ENCODE results near the gene PIKFYVE. TPM values are rescaled to one million over a fixed set of nuclear protein-coding genes. Genes with fewer than 3 reads are reported as not detected.
A peak's percentile ranks its signal among the peaks of the same experiment; 100 is the strongest.
"Not testable (repeated sequence)": the region's sequence is repeated elsewhere in the genome, so short reads cannot be mapped to it uniquely, and the experiment has no call there.

PIKFYVE gene
- total and polyA plus RNA-seq, 4 donors: 5.5 to 42.6 (median 19.4) TPM

- H3K4me3 ChIP-seq (ENCODE audit: low read length in 2 of 2): no peak overlapping the region
- intact Hi-C loops (cut with DNase I): no loop called here
- H3K4me1 ChIP-seq (ENCODE audit: control insufficient read depth in 1 of 2, insufficient read depth in 2 of 2, low read length in 2 of 2): peaks cover 0 to 2% of the 10 kb centered on the region in 2 donors
- no peaks in the 10 kb centered on the region for H3K27me3 ChIP-seq (ENCODE audit: control insufficient read depth in 1 of 2, insufficient read depth in 2 of 2, low read length in 1 of 2)
- no peak overlapping the region for H3K27ac ChIP-seq (ENCODE audit: low read depth in 1 of 2, low read length in 2 of 2)
- H3K36me3 ChIP-seq (ENCODE audit: control insufficient read depth in 1 of 2, insufficient read depth in 2 of 2, low read length in 1 of 2): peaks cover 7 to 13% of the 10 kb centered on the region in 2 donors
- H3K9me3 ChIP-seq (ENCODE audit: control insufficient read depth, low read length): peaks cover 2% of the 10 kb centered on the region
- DNase-seq: no peak
- no peak for ATAC-seq (ENCODE audit: low FRiP score)
Observed at GRCh38 chr2:208329485-208329884, 63.4 kb downstream of the PIKFYVE start.

GRCh38 chr2:208334230-208334629 is 68.2 kb downstream of the PIKFYVE start:
- DNase-seq (peak in 1 of 2 donors; percentile 50), ATAC-seq (ENCODE audit: low FRiP score) (no peak)
- H3K4me1 ChIP-seq (ENCODE audit: control insufficient read depth in 1 of 2, insufficient read depth in 2 of 2, low read length in 2 of 2): no peaks in the 10 kb centered on the region
- H3K9me3 ChIP-seq (ENCODE audit: control insufficient read depth, low read length): no peaks in the 10 kb centered on the region
- no peak overlapping the region for H3K27ac ChIP-seq (ENCODE audit: low read depth in 1 of 2, low read length in 2 of 2)
- intact Hi-C loops (cut with DNase I): no loop called here
- H3K36me3 ChIP-seq (ENCODE audit: control insufficient read depth in 1 of 2, insufficient read depth in 2 of 2, low read length in 1 of 2): peaks cover 4 to 7% of the 10 kb centered on the region in 2 donors
- no peaks in the 10 kb centered on the region for H3K27me3 ChIP-seq (ENCODE audit: control insufficient read depth in 1 of 2, insufficient read depth in 2 of 2, low read length in 1 of 2)
- no peak overlapping the region for H3K4me3 ChIP-seq (ENCODE audit: low read length in 2 of 2)

- no peak overlapping the region for H3K4me3 ChIP-seq (ENCODE audit: low read length in 2 of 2)
- H3K4me1 ChIP-seq (ENCODE audit: control insufficient read depth in 1 of 2, insufficient read depth in 2 of 2, low read length in 2 of 2): no peaks in the 10 kb centered on the region
- H3K9me3 ChIP-seq (ENCODE audit: control insufficient read depth, low read length): no peaks in the 10 kb centered on the region
- H3K36me3 ChIP-seq (ENCODE audit: control insufficient read depth in 1 of 2, insufficient read depth in 2 of 2, low read length in 1 of 2): peaks cover 3 to 5% of the 10 kb centered on the region in 2 donors
- ATAC-seq (ENCODE audit: low FRiP score) (no peak), DNase-seq (no peak)
- 89% methylated on average over 4 of the region's 4 CpGs for WGBS, 2 donors
- intact Hi-C loops (cut with DNase I): no loop called here
- H3K27ac ChIP-seq (ENCODE audit: low read depth in 1 of 2, low read length in 2 of 2): no peak overlapping the region
- H3K27me3 ChIP-seq (ENCODE audit: control insufficient read depth in 1 of 2, insufficient read depth in 2 of 2, low read length in 1 of 2): no peaks in the 10 kb centered on the region
Observed at GRCh38 chr2:208346756-208347155, 80.7 kb downstream of the PIKFYVE start.

- H3K36me3 ChIP-seq (ENCODE audit: control insufficient read depth in 1 of 2, insufficient read depth in 2 of 2, low read length in 1 of 2): peaks cover 6 to 12% of the 10 kb centered on the region in 2 donors
- no peak for ATAC-seq (ENCODE audit: low FRiP score)
Observed at GRCh38 chr2:208350610-208351009, 84.6 kb downstream of the PIKFYVE start.

GRCh38 chr2:208352644-208353567 is 86.9 kb downstream of the PIKFYVE start:
- DNase-seq: no peak
- H3K4me3 ChIP-seq (ENCODE audit: low read length in 2 of 2): no peak overlapping the region
- H3K36me3 ChIP-seq (ENCODE audit: control insufficient read depth in 1 of 2, insufficient read depth in 2 of 2, low read length in 1 of 2): peaks cover 3 to 9% of the 10 kb centered on the region in 2 donors
- H3K4me1 ChIP-seq (ENCODE audit: control insufficient read depth in 1 of 2, insufficient read depth in 2 of 2, low read length in 2 of 2): no peaks in the 10 kb centered on the region
- ATAC-seq (ENCODE audit: low FRiP score): no peak
- H3K9me3 ChIP-seq (ENCODE audit: control insufficient read depth, low read length): no peaks in the 10 kb centered on the region
- no peaks in the 10 kb centered on the region for H3K27me3 ChIP-seq (ENCODE audit: control insufficient read depth in 1 of 2, insufficient read depth in 2 of 2, low read length in 1 of 2)
- H3K27ac ChIP-seq (ENCODE audit: low read depth in 1 of 2, low read length in 2 of 2): no peak overlapping the region
- intact Hi-C loops (cut with DNase I): no loop called here
- 75 to 80% methylated on average over 5 of the region's 5 CpGs for WGBS, 2 donors

More at GRCh38 chr2:208350610-208351009, 84.6 kb downstream of the PIKFYVE start:
- DNase-seq: no peak
- Histone ChIP-seq H3K9me3 (ENCODE audit: control insufficient read depth, low read length) (no peaks in the 10 kb centered on the region), H3K27me3 (ENCODE audit: control insufficient read depth in 1 of 2, insufficient read depth in 2 of 2, low read length in 1 of 2) (no peaks in the 10 kb centered on the region), H3K27ac (ENCODE audit: low read depth in 1 of 2, low read length in 2 of 2) (no peak overlapping the region), H3K4me3 (ENCODE audit: low read length in 2 of 2) (no peak overlapping the region), H3K4me1 (ENCODE audit: control insufficient read depth in 1 of 2, insufficient read depth in 2 of 2, low read length in 2 of 2) (no peaks in the 10 kb centered on the region)
- intact Hi-C loops (cut with DNase I): no loop called here
- WGBS, 2 donors: 83 to 85% methylated on average over 7 of the region's 7 CpGs

- no peak for DNase-seq
Observed at GRCh38 chr2:208354964-208355381, 88.9 kb downstream of the PIKFYVE start.

GRCh38 chr2:208356420-208356819 is 90.4 kb downstream of the PIKFYVE start:
- intact Hi-C loops (cut with DNase I); H3K4me3 ChIP-seq (ENCODE audit: low read length in 2 of 2): not testable (repeated sequence)

More at GRCh38 chr2:208354964-208355381, 88.9 kb downstream of the PIKFYVE start:
- H3K36me3 ChIP-seq (ENCODE audit: control insufficient read depth in 1 of 2, insufficient read depth in 2 of 2, low read length in 1 of 2): peaks cover 3 to 7% of the 10 kb centered on the region in 2 donors
- no peak overlapping the region for H3K4me3 ChIP-seq (ENCODE audit: low read length in 2 of 2)
- WGBS, 2 donors: 92 to 96% methylated on average over 3 of the region's 3 CpGs
- intact Hi-C loops (cut with DNase I): no loop called here
- H3K27me3 ChIP-seq (ENCODE audit: control insufficient read depth in 1 of 2, insufficient read depth in 2 of 2, low read length in 1 of 2): no peaks in the 10 kb centered on the region
- ATAC-seq (ENCODE audit: low FRiP score): no peak
- H3K4me1 ChIP-seq (ENCODE audit: control insufficient read depth in 1 of 2, insufficient read depth in 2 of 2, low read length in 2 of 2): no peaks in the 10 kb centered on the region
- no peak overlapping the region for H3K27ac ChIP-seq (ENCODE audit: low read depth in 1 of 2, low read length in 2 of 2)
- no peaks in the 10 kb centered on the region for H3K9me3 ChIP-seq (ENCODE audit: control insufficient read depth, low read length)

DNA sequence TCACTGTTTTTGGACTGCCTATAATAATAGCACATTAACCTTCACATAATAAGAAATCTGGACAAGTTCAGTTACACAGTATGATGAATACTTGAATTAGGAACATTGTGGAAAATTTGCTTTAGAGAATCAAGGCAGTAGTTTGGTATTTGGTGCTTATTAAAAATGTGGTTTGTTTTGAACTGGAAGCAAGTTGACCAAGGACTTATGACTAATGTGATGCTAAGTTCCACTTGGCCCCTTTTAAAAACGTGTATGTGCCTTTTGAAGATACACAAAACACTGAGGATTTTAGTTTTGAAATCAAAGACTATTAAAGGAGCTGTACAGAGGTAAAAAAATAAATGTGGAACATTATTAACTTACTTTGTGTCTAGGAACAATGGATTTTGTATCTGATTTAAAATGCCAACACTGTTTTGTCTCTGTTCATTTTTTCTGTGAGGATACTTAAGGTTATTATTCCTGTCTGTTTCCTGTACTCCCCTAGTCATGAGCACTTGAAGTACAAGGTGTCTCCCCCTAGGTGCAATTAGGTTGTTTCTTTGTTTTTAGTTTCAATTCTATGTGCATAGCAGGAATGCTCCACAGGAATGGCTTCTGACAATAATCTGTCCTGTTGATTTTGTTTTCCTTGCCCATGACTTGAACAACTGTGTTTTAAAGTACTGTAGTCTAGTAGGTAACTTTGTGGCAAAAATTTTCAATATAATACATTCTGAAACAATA is 91.0 kb downstream of the PIKFYVE start:
- H3K27ac ChIP-seq (ENCODE audit: low read depth in 1 of 2, low read length in 2 of 2): no peak overlapping the region
- H3K4me3 ChIP-seq (ENCODE audit: low read length in 2 of 2): no peak overlapping the region
- DNase-seq (no peak), ATAC-seq (ENCODE audit: low FRiP score) (no peak)
- peaks cover 3 to 7% of the 10 kb centered on the region in 2 donors for H3K36me3 ChIP-seq (ENCODE audit: control insufficient read depth in 1 of 2, insufficient read depth in 2 of 2, low read length in 1 of 2)
- intact Hi-C loops (cut with DNase I): no loop called here
- no peaks in the 10 kb centered on the region for H3K27me3 ChIP-seq (ENCODE audit: control insufficient read depth in 1 of 2, insufficient read depth in 2 of 2, low read length in 1 of 2)
- H3K4me1 ChIP-seq (ENCODE audit: control insufficient read depth in 1 of 2, insufficient read depth in 2 of 2, low read length in 2 of 2): no peaks in the 10 kb centered on the region
- 2 to 6% methylated on average over 1 of the region's 1 CpG for WGBS, 2 donors
- no peaks in the 10 kb centered on the region for H3K9me3 ChIP-seq (ENCODE audit: control insufficient read depth, low read length)

More at GRCh38 chr2:208356420-208356819, 90.4 kb downstream of the PIKFYVE start:
- H3K27me3 ChIP-seq (ENCODE audit: control insufficient read depth in 1 of 2, insufficient read depth in 2 of 2, low read length in 1 of 2); H3K4me1 ChIP-seq (ENCODE audit: control insufficient read depth in 1 of 2, insufficient read depth in 2 of 2, low read length in 2 of 2); DNase-seq; H3K36me3 ChIP-seq (ENCODE audit: control insufficient read depth in 1 of 2, insufficient read depth in 2 of 2, low read length in 1 of 2); H3K9me3 ChIP-seq (ENCODE audit: control insufficient read depth, low read length); H3K27ac ChIP-seq (ENCODE audit: low read depth in 1 of 2, low read length in 2 of 2); ATAC-seq (ENCODE audit: low FRiP score): not testable (repeated sequence)
- WGBS, 2 donors: 45 to 47% methylated on average over 3 of the region's 3 CpGs
